CD14-positive monocyte (primary cell): Measurements from ENCODE around the gene OR9Q1. TPM values are rescaled to one million over a fixed set of nuclear protein-coding genes. Genes with fewer than 3 reads are reported as not detected.
A peak's percentile ranks its signal among the peaks of the same experiment; 100 is the strongest.

Experiments
- DNase-seq, 3 donors: peaks; one replicate each; pipeline ENCODE4 v3.0.0-alpha.2; 2011 to 2022
- H2AFZ ChIP-seq: 2 replicates; pipeline ENCODE4 v1.6.0; 2012; ENCODE audit warnings: mild to moderate bottlenecking, low read depth, low read length, inconsistent platforms; ENCODE audit not compliant: insufficient read depth, poor library complexity, severe bottlenecking
- H3K27ac ChIP-seq, 2 donors: 1 replicate in 1 of 2; 2 replicates in 1 of 2; pipeline ENCODE4 v1.5.1; 2012 to 2013; ENCODE audit warnings: low read length in 2 of 2, control low read depth in 1 of 2, inconsistent platforms in 1 of 2, low read depth in 1 of 2, mild to moderate bottlenecking in 1 of 2
- H3K27me3 ChIP-seq, 2 donors: one replicate each; pipeline versions ENCODE4 v1.6.0 to v1.6.1; 2011 to 2013; ENCODE audit warnings: low read length in 2 of 2; ENCODE audit not compliant: control insufficient read depth in 2 of 2, insufficient read depth in 2 of 2
- H3K36me3 ChIP-seq, 2 donors: replicated peaks in 1 of 2; 1 replicate in 1 of 2; 2 replicates in 1 of 2; pipeline versions ENCODE4 v1.5.1 to v1.6.1; 2012 to 2013; ENCODE audit warnings: low read length in 2 of 2, control low read depth in 1 of 2, inconsistent platforms in 1 of 2, mild to moderate bottlenecking in 1 of 2; ENCODE audit not compliant: insufficient read depth in 2 of 2, control insufficient read depth in 1 of 2
- H3K4me1 ChIP-seq, 2 donors: 1 replicate in 1 of 2; 2 replicates in 1 of 2; pipeline versions ENCODE4 v1.5.1 to v1.6.1; 2012 to 2013; ENCODE audit warnings: low read length in 2 of 2, control low read depth in 1 of 2, inconsistent platforms in 1 of 2, mild to moderate bottlenecking in 1 of 2, moderate library complexity in 1 of 2; ENCODE audit not compliant: insufficient read depth in 2 of 2, control insufficient read depth in 1 of 2
- H3K4me2 ChIP-seq: replicated peaks from 2 replicates; pipeline ENCODE3; 2012; ENCODE audit warnings: low read length, moderate library complexity, mild to moderate bottlenecking; ENCODE audit not compliant: poor library complexity, severe bottlenecking; ENCODE audit errors: extremely low read depth
- H3K4me3 ChIP-seq, 3 experiments: fragments of 200-600 bp in 1 of 3; sonication (generic) in 1 of 3; replicated peaks in 1 of 3; 1 replicate in 2 of 3; 2 replicates in 1 of 3; pipeline ENCODE4 v1.5.1; 2011 to 2013; ENCODE audit warnings: low read length in 3 of 3, mild to moderate bottlenecking in 3 of 3, control low read depth in 2 of 3, low read depth in 2 of 3, inconsistent platforms in 1 of 3, moderate library complexity in 1 of 3
- H3K79me2 ChIP-seq: 2 replicates; pipeline ENCODE4 v1.6.0; 2012; ENCODE audit warnings: mild to moderate bottlenecking, control low read depth, inconsistent platforms, low read length, moderate library complexity; ENCODE audit not compliant: insufficient read depth
- H3K9ac ChIP-seq: 2 replicates; pipeline ENCODE4 v1.6.0; 2017; ENCODE audit warnings: low read length, mild to moderate bottlenecking; ENCODE audit not compliant: insufficient read depth, poor library complexity, severe bottlenecking
- H3K9me3 ChIP-seq, 2 donors: replicated peaks in 1 of 2; 1 replicate in 1 of 2; 2 replicates in 1 of 2; pipeline versions ENCODE4 v1.5.1 to v1.6.1; 2012 to 2013; ENCODE audit warnings: low read length in 2 of 2, control low read depth in 1 of 2; ENCODE audit not compliant: control insufficient read depth in 1 of 2, insufficient read depth in 1 of 2
- H4K20me1 ChIP-seq: 2 replicates; pipeline ENCODE4 v1.6.0; 2012; ENCODE audit warnings: mild to moderate bottlenecking, low read length, control low read depth, moderate library complexity; ENCODE audit not compliant: insufficient read depth
- H3K27ac Mint-ChIP-seq, 7 donors: one replicate each; pipeline ENCODE4 v1.8.0; 2020; ENCODE audit warnings: mild to moderate bottlenecking in 7 of 7, mixed read lengths in 7 of 7, moderate library complexity in 6 of 7, inconsistent platforms in 2 of 7
- H3K27me3 Mint-ChIP-seq, 3 donors: one replicate each; pipeline ENCODE4 v1.8.0; 2021 to 2022; ENCODE audit warnings: low read depth in 3 of 3, mild to moderate bottlenecking in 3 of 3, mixed read lengths in 3 of 3, moderate library complexity in 3 of 3, inconsistent platforms in 1 of 3
- H3K36me3 Mint-ChIP-seq, 2 donors: one replicate each; pipeline ENCODE4 v1.8.0; 2020; ENCODE audit warnings: mixed read lengths in 2 of 2, inconsistent platforms in 1 of 2, mild to moderate bottlenecking in 1 of 2
- H3K4me1 Mint-ChIP-seq: one replicate; pipeline ENCODE4 v1.8.0; 2020; ENCODE audit warnings: mild to moderate bottlenecking, mixed read lengths
- H3K4me3 Mint-ChIP-seq, 2 donors: one replicate each; pipeline ENCODE4 v1.8.0; 2020; ENCODE audit warnings: mild to moderate bottlenecking in 2 of 2, mixed read lengths in 2 of 2, moderate library complexity in 1 of 2
- H3K9me3 Mint-ChIP-seq, 7 donors: one replicate each; pipeline ENCODE4 v1.8.0; 2020 to 2022; ENCODE audit warnings: mixed read lengths in 7 of 7, mild to moderate bottlenecking in 6 of 7, moderate library complexity in 6 of 7, inconsistent platforms in 2 of 7
- WGBS: methylation state at CpG from one replicate; pipeline ENCODE4 v1.1.5; 2013; ENCODE audit warnings: missing lambda C conversion rate; ENCODE audit not compliant: insufficient coverage; 5-methylcytosine and 5-hydroxymethylcytosine counted together
- intact Hi-C, 2 donors: fragments of 100-400 bp; cut with micrococcal nuclease; formaldehyde crosslinking; loops; one replicate each; pipeline versions ENCODE4 v1.15.0 to v1.15.1; 2023
- polyA plus RNA-seq, 3 donors: library from polyadenylated mRNA; depleted of rRNA in 1 of 3; unstranded in 2 of 3; stranded (reverse) in 1 of 3; fragments of 300-500 nt in 2 of 3; fragments of >200 nt in 1 of 3; fragmentation: Illumina TruSeq in 2 of 3; gene quantifications; 1 replicate in 2 of 3; 2 replicates in 1 of 3; pipeline ENCODE4 v1.2.3, GENCODE V29; 2012 to 2021
- TF ChIP-seq, protein P1 (sequence below): fragments of 200-600 bp; IDR thresholded peaks from one replicate; pipeline ENCODE4 v1.8.0; 2022; ENCODE audit warnings: antibody characterized with exemption, mild to moderate bottlenecking

OR9Q1 gene
- polyA plus RNA-seq, 3 donors, result not detected

DNA sequence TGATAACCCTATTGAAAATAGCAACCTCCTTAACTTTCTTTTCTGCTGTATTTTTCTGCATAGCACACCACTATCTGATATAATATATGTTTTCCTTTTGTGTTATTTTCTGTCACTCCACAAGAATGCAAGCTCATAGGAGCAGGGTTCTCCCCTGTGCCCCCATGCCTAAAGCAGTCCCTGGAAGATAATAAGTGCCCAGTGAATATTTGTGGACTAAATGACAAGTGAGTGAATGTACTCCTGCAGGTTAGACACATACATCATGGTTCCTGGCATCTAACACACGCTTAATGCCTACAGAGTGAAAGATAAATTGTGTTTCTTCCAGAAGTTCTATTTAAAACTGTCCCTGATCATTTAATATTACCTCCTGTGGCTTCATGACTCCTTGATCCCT lies 141.3 kb downstream of the OR9Q1 start:
- Histone ChIP-seq H3K9me3 (peaks cover 0 to under 1% of the 10 kb centered on the region in 2 donors), H4K20me1 (no peaks in the 10 kb centered on the region), H3K4me1 (no peaks in the 10 kb centered on the region), H3K9ac (no peak overlapping the region), H3K27ac (no peak overlapping the region), H3K27me3 (no peaks in the 10 kb centered on the region), H3K4me2 (no peak overlapping the region), H3K36me3 (no peaks in the 10 kb centered on the region), H2AFZ (no peak overlapping the region), H3K4me3 (no peak overlapping the region), H3K79me2 (no peaks in the 10 kb centered on the region)
- no peak for DNase-seq
- Mint-ChIP-seq H3K36me3 (no peaks in the 10 kb centered on the region), H3K4me1 (no peaks in the 10 kb centered on the region), H3K9me3 (peaks cover 0 to 3% (median 0%) of the 10 kb centered on the region in 7 donors), H3K27me3 (no peaks in the 10 kb centered on the region), H3K4me3 (no peak overlapping the region), H3K27ac (peak overlapping the region in 1 of 7 donors; percentile 15)
- intact Hi-C loops, result no loop called here
- TF ChIP-seq, protein P1, sequence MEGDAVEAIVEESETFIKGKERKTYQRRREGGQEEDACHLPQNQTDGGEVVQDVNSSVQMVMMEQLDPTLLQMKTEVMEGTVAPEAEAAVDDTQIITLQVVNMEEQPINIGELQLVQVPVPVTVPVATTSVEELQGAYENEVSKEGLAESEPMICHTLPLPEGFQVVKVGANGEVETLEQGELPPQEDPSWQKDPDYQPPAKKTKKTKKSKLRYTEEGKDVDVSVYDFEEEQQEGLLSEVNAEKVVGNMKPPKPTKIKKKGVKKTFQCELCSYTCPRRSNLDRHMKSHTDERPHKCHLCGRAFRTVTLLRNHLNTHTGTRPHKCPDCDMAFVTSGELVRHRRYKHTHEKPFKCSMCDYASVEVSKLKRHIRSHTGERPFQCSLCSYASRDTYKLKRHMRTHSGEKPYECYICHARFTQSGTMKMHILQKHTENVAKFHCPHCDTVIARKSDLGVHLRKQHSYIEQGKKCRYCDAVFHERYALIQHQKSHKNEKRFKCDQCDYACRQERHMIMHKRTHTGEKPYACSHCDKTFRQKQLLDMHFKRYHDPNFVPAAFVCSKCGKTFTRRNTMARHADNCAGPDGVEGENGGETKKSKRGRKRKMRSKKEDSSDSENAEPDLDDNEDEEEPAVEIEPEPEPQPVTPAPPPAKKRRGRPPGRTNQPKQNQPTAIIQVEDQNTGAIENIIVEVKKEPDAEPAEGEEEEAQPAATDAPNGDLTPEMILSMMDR, result no peak
- no CpG with 5 or more reads among the region's 1 CpG for WGBS

GRCh38 chr11:58165504-58166106 lies 141.9 kb downstream of the OR9Q1 start:
- Histone ChIP-seq H3K36me3 (no peaks in the 10 kb centered on the region), H3K27me3 (no peaks in the 10 kb centered on the region), H3K4me3 (no peak overlapping the region), H3K9me3 (no peaks in the 10 kb centered on the region), H3K27ac (no peak overlapping the region), H3K9ac (no peak overlapping the region), H2AFZ (no peak overlapping the region), H3K4me1 (no peaks in the 10 kb centered on the region), H4K20me1 (no peaks in the 10 kb centered on the region), H3K4me2 (no peak overlapping the region), H3K79me2 (no peaks in the 10 kb centered on the region)
- Mint-ChIP-seq H3K27me3 (no peaks in the 10 kb centered on the region), H3K27ac (no peak overlapping the region), H3K36me3 (no peaks in the 10 kb centered on the region), H3K4me1 (no peaks in the 10 kb centered on the region), H3K9me3 (peaks cover 0 to 3% (median 0%) of the 10 kb centered on the region in 7 donors), H3K4me3 (no peak overlapping the region)
- TF ChIP-seq, protein P1, result no peak
- WGBS, result 50% methylated on average over 1 of the region's 7 CpGs
- DNase-seq, result no peak
- intact Hi-C loops, result no loop called here
